NCI-H1417 treated with DMSO at 0.1 percent for 48 hours (cell line): Measurements from ENCODE around the gene TENT5C.

Experiments used
- DNase-seq: peaks from one replicate; lab custom pipeline; 2025; lab: John Stamatoyannopoulos, UW

The TENT5C gene

DNA sequence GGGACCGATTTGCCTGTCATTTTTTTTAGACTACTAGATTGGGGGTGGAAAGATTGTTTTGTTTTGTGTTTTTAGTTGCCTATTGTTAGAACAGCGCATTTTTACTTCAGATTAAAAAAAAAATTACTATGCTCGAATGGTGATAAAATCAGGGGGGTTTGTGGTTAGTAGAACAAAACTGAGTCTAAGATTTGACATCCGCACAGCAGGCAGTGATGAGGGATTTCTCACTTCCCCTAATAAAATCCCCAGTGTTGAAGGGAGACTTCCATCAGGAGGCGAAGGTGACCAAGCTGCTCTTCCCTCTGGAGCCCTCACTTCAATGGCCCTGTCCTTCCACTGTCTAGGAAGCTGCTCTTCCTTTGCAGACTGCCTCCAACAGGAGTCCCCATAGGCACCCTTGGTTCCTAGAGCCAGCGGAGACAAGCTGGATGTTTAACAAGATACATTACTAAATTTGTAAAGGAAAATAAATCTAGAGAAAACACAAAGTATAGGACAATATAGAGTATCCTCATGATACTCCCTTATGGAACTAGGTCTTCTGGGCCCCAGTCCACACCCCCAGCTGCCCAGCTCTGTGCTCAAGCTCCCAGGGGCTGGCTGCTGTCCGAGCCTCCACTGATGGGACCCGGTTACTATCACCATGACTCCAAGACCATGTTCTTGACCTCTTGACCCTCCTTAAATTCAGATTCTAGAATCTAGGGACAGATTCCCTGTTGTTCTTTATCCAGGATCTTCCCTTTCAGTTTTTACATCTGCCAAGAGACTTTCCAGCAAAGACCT is 31.0 kb downstream of the TENT5C start:
- no peak for DNase-seq

DNA sequence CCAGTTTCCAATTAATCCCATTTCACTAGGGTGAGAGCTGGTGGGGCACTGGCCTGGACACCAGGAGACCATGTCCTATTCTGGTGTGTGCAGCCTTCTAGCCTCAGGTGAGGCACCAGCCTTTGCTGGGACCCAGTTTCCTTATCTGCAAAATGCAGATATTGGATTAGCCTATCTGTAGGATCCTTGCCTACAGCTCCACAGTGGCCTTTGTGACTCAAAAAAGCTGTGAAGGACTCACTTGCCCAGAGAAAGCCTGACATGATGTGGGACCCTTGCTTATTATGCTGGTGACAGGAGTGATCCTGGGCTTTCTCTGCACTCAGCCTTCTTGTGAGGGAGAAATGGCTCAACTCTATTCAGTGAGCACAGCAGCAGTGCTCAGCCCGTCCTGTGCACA is 32.3 kb downstream of the TENT5C start:
- no peak for DNase-seq

DNA sequence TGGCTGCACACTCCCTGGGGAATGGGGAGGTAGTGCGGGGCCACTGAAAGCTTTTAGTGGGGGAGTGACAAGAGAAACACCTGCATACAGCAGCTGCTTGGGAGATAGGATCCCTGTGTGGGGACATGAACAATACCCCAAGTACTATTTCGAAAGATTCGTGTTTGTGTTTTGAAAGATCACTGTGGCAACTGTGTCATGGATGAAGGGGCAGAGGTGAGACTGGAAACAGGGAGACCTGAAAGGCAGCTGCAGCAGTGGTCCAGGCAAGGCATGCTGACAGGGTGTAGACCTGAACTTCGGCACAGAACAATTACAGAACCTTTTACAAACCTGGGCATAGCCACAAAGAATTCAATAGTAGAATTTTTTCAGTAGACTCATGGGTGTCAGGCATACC is 32.9 kb downstream of the TENT5C start:
- DNase-seq = no peak

DNA sequence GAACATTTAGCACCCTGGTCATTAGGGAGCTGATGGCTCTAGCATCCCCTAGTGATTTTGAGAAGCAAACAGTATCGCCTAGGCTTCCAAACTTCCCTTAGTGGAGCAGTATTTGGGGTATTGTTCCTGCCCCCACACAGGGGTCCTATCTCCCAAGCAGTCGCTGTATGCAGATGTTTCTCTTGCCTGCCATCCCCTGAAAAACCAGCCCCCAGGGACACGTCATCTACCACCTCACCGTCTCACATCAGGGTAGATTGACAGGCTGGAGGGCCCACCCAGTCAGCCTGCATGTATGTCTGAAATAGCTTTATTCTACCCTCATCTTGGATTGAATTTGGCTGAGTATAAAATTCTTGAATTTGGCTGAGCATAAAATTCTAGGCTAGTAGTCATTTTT is 33.9 kb downstream of the TENT5C start:
- DNase-seq = no peak

DNA sequence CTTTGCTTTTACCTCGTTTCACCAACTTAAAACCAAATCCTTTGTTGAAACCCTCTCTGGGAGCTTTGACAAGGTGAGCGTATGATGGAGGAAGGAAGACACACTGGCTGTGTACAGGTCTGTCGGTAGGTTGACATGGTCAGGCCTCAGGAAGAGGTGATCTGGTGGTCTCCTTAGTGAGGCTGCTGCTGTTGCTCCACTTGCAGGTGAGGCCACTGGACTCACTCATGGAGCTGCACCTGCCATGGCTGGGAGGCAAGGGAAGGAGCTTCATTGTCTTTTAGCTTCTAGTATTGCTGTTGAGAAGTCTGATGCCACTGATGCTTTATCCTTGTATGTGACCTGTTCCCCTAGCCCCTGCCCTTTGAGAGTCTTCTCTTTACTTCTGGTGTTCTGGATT is 35.7 kb downstream of the TENT5C start:
- DNase-seq = no peak

DNA sequence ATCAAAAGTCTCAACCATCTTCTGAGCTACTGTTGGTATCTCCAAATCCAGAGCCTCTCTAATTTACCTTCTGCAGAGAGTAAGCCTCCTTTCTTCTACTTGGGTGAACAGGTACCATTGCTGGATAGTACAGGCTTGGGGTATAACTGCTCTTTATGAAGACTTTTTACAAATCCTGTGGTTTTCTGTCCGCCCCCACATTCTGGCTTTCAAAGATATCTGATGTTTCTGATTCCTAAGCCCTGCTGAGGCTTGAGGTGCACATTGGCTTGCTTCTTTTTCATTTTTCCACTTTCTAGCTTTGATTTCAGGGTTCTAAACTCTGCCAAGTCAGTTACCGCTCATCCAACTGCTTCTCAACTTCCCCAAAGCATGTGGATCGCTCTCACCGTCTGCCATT is 37.1 kb downstream of the TENT5C start:
- no peak for DNase-seq

DNA sequence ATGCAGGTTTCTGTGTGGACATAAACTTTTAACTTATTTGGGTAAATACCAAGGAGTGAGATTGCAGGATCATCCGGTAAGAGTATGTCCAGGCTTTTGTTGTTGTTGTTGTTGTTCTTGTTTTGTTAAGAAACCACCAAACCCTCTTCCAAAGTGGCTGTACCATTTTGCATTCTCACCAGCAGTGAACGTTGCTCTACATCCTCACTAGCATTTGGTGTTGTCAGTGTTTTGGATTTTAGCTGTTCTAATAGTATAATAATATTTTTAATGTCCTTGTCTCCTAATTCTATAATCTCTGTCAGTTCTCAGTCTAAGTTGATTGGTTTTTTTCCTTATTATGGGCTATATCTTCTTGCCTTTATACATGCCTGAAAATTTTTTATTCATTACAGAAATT is 37.8 kb downstream of the TENT5C start:
- no peak for DNase-seq

DNA sequence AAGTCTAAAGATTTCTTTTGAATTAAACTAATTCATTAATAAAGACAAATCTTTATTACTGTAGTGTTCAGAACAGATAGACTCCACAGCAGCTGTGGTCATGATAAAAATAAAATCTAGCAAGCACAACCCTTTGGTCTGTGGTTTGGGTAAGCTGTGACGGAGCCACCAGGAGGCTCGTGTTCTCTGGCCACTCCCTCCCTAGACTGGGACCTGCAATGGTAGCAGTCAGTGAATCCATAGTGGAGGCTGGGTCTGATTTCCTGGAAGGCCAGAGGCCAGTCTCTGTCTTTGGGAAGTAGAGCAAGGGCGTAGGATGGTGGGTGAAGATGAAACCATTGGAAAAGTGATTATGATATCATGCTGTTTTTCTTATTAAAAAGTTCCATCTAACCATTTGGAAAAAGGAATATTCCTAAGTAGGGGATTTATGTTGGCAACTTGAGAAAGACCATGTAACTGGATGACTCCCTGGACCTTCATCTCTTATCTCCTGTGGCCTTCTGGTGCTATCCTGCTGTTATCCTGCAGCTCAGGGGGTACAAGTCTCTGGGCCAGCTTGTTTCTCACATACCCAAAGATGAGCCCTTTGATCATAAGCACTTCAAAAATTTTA is 39.0 kb downstream of the TENT5C start:
- DNase-seq = no peak

DNA sequence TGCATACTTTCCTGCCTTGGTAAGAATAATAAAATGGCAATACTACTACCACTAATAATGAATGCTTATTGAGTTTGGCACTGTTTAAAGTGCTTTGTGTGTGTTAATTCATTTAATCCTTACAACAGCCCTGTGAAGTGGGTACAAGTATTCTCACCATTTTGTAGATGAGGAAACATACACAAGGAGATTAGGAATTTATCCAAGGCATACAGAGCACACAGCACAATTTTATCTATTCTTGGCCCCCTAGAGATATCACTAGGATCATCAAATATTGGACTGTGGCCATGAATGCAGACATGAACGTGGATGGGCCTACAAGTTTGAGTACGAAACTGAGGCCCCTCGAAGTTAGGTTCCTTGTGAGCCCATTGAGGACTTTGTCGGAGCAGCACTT is 39.5 kb downstream of the TENT5C start:
- no peak for DNase-seq

DNA sequence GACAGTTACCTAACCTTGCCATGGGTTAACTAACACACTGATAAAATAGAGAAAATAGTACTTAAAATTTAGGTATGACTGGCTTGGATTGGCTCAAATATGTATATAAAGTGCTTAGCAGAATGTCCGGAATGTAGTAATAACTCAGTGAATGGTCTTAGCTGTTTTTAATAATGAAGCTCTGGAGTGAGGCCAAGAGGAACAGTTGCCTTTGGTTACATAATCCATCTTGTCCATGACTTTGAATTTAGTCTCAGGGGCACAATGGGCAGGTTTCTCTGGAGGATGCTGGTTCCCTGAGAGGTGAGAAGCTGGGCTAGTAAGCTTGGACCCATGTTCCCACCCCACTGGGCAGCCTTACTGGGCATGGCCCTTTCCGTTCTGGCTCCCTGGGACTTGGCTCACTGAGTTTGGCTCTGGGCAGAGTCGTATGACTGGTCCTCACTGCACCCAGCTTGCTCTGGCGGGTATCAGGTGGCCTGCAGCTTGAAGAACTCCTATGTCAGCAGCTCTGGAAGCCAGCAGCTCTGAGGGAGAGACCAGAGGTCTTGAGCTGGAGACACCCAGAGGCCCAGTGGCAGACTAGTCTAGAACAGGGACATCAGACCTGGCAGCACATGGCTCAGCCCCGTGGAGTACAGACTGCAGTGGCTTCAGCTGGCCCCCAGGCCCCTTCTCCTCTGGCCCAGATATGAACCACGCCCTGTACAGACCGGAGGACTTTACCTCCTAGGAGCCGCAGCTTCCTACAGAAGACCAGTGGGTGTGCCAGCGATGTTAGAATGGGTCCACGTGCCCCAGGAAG is 40.4 kb downstream of the TENT5C start:
- no peak for DNase-seq

DNA sequence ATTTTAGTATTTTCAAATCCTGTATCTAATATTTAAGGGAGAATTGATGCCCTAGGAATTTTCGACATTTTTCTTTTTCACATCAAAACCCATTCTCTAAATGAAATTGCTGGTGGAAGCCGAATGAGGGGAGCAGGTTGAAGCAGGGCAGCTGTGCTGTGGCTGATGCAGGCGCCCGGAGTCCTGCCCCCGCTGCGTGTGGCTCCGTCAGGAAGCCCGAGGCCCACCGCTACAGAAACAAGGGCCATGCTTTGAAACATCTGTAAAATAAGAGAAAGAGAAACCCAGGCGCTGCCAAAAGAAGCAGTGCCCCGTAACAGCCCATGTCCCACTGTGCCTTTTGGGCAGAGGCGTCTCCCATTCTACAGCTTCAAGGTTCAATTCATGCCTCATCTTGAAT is 41.1 kb downstream of the TENT5C start:
- no peak for DNase-seq

DNA sequence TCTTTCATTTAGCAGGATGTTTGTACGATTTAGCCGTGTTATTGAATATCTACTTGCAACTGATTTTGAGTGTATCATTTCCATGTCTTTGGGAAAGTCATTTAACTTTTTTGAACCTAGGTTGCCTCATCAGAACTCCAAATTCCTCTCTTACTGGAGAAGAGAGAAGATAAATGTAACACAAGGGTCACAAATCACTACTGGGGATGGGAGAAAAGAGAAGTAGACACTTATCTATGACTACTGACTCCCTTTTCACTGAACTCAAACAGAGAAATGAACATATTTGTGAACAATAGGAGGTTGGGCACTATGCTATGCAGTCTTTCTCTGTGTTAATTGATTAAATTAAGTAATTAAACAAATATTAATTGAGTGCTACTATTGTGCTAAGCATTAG is 42.2 kb downstream of the TENT5C start:
- DNase-seq = no peak

DNA sequence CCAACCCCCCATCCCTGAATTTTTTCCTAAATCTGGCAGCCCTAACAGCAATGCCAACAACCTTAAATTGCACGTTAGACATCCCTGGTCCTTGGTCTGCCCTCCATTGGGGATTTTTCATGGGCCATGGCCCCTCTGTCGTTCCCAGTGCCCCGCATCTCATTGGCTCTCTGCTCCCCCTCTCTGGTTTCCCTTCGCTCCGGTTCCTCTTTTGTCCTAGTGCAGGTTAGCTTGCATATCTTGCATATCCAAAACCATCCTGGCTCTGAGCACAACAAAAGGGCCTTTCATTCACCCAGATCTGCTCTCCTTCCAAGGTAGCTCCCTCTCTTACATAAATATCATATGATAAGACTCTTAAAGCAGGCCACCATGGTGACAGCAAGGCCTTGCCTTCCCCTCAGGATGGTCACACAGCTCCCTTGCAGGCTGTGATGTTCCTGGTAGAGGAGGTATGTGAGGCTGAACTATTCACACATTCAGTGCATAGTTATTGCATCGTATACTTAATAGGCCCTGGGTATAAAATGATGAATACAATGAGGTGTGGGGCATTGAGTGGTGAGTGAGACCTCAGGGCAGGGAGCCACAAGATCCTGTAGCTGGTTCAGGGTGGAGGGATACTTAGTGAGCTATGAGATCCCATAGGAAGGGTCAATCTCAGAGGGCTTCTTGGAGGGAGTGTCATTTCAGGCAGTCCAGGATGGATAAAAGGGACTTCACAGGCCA is 45.2 kb downstream of the TENT5C start:
- no peak for DNase-seq

DNA sequence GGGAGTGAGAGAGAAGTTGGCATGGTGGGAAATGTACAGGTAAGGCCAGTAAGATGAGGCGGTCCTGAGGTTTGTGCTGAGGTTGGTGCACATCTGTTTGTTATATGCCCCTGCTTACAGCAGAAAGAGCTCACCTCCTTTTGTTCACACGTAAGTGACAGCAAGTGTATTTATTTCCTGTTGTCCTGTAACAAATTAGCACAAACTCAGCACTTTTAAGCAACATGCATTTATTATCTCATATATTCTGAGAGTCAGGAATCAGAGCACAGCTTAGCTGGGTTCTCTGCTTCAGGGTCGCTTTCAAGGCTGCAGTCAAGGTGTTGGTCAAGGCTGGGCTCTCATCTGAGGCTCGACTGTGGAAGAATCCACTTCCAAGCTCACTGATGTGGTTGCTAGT is 45.8 kb downstream of the TENT5C start:
- DNase-seq = no peak

DNA sequence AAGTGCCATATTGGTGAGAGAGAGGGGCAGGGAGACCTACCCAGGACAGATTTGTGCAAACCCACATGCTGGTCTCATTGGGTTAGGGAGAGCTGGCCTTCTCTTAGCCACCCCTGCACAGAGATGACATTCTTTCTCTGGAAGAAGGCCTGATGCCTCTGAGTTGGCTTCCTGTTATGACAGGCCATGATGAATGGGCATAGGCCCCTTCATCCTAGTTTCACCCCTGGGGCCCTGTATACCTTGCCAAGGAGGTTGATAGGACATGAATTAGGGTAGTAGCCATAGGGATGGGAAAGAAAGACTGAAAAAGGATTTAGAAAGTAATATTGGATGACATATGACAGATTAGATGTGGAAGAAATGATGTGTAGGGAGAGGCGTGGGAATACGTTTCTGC is 46.6 kb downstream of the TENT5C start:
- no peak for DNase-seq

DNA sequence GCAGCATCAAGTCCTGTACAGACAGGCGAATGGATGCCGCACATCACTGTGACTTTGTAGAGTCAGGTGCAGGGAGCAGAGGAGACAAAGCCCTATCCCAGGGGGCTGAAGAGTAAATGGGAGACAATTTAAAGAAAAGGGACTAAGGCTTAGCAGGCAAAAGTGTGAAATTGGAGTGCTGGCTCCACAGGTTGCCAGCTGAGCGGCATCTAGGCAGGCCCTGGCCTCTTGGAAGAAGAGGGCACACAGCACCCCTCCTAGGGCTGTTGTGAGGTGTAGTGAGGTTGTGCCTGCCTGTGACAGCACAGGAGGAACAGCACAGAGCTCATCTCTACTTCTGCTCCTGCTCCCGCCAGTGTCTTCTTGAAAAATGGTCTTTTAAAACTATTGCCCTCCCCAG is 47.3 kb downstream of the TENT5C start:
- DNase-seq = no peak

DNA sequence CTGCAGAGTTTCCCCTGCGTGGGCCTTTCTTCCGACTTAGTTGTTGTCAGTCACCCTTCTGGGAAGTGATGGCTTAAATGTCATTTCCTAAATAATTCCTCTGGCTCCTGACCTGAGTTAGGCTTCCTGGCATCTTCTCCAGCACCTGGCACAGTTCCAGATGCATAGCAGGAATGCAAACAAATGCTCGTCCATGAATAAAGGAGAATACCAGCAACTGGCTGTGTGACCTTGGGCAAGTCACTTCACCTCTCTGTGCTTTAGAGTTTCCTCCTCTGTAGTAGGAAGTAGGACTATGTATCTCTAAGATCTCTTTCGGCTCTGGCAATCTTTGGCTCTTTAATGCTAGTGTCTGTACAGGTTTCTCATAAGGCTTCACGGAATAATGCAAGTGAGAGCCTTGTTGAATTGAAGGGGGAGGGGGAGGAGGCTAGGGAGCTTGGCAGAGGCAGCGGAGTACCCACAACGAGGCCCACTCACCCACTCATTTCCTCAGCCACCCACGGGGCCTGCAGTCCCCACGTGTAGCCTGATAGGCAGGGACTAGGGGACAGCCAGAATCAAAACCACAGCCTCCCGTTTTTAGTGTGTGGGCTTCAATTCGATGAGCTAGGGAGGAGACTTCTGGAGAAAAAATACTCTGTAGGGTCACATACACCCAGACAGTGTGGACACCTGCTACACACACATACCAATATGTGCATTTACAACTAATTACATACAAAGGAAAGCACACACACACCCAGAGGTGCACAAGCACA is 48.1 kb downstream of the TENT5C start:
- no peak for DNase-seq

DNA sequence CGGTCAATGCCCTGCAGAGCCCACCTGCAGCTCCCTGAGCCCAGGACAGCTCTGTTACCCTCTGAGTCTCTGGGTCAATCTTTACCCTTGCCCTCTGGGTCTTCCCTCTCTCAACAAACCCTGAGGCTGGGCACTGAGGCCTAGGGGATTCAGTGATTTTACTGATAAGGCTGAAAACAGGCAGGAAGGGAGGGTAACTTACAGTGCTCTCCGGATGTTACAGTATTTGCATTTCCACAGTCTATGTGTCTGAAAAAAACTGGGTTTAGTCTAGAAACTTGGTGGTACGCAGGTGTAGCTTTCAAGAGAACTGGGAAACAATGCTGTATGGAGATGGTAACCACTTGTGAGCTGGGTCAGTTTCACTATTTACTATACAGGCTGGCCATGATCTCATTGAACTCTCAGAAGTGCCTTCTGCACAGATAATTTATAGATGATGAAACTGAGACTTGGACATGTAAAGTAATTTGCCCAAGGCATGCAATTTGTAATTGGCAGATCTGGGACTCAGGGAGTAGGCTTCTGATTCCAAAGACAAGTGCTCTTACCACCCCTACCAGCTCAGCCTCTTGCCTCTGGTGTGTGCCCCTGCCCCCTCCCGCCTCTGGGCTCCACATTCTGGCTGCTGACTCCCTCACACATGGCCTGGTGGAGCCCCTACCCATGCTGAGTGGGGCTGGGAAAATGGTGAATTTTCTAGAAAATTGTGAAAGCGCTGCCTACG is 48.8 kb downstream of the TENT5C start:
- DNase-seq = no peak

DNA sequence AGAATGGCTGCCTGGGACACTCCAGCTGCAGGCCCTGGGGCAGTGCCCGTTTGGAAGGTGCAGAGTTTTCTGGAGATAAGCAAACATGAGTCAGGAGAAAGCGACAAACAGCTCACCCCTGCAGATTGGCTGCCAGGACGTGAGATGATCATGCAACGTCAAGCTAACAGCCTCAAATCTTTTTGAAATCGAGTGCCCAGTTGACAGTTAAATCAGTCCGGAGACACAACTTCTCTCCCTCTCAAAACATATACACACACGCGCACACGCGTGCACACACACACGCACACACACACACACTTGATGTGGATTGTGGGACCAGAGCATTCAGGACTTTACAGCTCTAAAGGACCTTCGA is 49.4 kb downstream of the TENT5C start:
- DNase-seq = no peak

DNA sequence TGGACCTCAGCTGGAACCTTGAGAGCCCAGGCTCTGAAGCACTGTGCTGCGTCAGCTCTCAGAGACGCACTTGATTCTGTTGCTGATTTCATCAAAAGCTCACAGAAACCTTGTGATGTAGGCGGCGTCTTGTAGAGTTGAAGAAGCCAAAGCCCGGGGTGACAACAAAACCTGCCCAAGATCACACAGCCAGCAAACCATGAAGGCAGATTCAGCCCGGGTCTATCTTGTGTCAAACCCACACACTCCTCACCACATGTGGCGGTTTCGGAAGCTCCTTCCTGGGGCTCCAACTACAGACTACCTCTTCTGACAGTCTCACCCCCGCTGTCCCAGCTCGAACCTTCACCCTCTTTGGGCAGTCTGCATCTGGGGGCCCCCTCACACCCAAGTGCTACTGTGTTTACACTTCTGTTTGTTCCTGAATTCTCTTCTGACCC is 50.4 kb downstream of the TENT5C start:
- no peak for DNase-seq

DNA sequence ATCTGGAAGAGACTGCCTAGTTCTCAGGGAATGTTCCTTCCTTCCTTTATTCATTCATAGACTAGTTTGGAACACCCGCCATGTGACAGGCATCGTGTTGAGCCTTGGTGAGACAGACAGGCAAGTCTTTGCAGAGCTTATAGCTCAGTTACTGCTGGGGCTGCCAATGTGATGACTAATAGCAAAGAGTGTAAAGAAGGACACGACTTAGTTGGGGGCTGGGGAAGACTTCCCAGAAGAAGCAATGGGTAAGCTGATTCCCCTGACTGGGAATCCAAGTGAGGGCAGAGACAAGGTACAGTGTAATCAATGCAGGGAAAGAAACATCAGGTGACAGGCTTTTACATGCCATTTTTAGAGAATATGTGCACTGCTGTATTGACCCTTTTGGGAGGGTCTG is 51.2 kb downstream of the TENT5C start:
- no peak for DNase-seq
